Gastroesophageal sphincter (tissue), 4 donors: ENCODE data around the gene NR2F6. TPM values are rescaled to one million over a fixed set of nuclear protein-coding genes. Genes with fewer than 3 reads are reported as not detected.
A peak's percentile ranks its signal among the peaks of the same experiment; 100 is the strongest.

Experiments
- ATAC-seq: fragments of 150-250 bp; one replicate; pipeline ENCODE4 v1.9.1; 2016; ENCODE audit warnings: mild to moderate bottlenecking, moderate library complexity
- H3K27ac ChIP-seq, 4 donors: fragments of 200-600 bp; sonication (generic) in 3 of 4; 1 replicate in 3 of 4; 2 replicates in 1 of 4; pipeline ENCODE4 v1.5.1; 2016 to 2019
- H3K27me3 ChIP-seq: fragments of 200-600 bp; sonication (generic); one replicate; pipeline ENCODE4 v1.5.1; 2019
- H3K36me3 ChIP-seq, 2 donors: fragments of 200-600 bp; sonication (generic); one replicate each; pipeline ENCODE4 v1.5.1; 2019; ENCODE audit warnings: control low read depth in 1 of 2
- H3K4me1 ChIP-seq, 3 donors: fragments of 200-600 bp; sonication (generic); 1 replicate in 2 of 3; 2 replicates in 1 of 3; pipeline ENCODE4 v1.5.1; 2016 to 2019; ENCODE audit warnings: control low read depth in 2 of 3
- H3K4me3 ChIP-seq, 2 donors: fragments of 200-600 bp; sonication (generic); one replicate each; pipeline ENCODE4 v1.5.1; 2019; ENCODE audit warnings: mild to moderate bottlenecking in 1 of 2, moderate library complexity in 1 of 2
- H3K9me3 ChIP-seq, 3 donors: fragments of 200-600 bp; sonication (generic); one replicate each; pipeline ENCODE4 v1.5.1; 2017 to 2019; ENCODE audit warnings: control low read depth in 2 of 3
- EP300 ChIP-seq: sonication (generic); formaldehyde crosslinking; IDR thresholded peaks from one replicate; pipeline ENCODE4 v1.6.1; 2017; ENCODE audit warnings: antibody characterized with exemption, mild to moderate bottlenecking
- POLR2A ChIP-seq, 2 donors: fragments of 450-650 bp; IDR thresholded peaks; one replicate each; pipeline ENCODE4 v1.6.1; 2017; ENCODE audit warnings: antibody characterized with exemption in 2 of 2, mild to moderate bottlenecking in 2 of 2, moderate library complexity in 1 of 2
- POLR2AphosphoS5 ChIP-seq: sonication (generic); formaldehyde crosslinking; IDR thresholded peaks from one replicate; pipeline ENCODE4 v1.6.1; 2017; ENCODE audit warnings: antibody characterized with exemption
- WGBS, 2 donors: methylation state at CpG; one replicate each; pipeline ENCODE4 v1.1.5; 2018; ENCODE audit warnings: low coverage in 1 of 2; 5-methylcytosine and 5-hydroxymethylcytosine counted together
- total RNA-seq, 4 donors: library from RNA; depleted of rRNA; stranded (reverse); fragments of >200 nt; gene quantifications; one replicate each; pipeline ENCODE4 v1.1.0, GENCODE V29; 2016
- TF ChIP-seq, protein P1 (sequence below), 4 experiments: fragments of 200-600 bp in 2 of 4; fragments of 450-650 bp in 2 of 4; sonication (generic) in 1 of 4; IDR thresholded peaks; one replicate each; pipeline ENCODE4 v1.5.1; 2017 to 2019; ENCODE audit warnings: antibody characterized with exemption in 4 of 4, mild to moderate bottlenecking in 2 of 4, moderate library complexity in 2 of 4

Gene NR2F6
- total RNA-seq, 4 donors from 2014 or later: 33.9 to 71.9 (median 60.2) TPM

DNA sequence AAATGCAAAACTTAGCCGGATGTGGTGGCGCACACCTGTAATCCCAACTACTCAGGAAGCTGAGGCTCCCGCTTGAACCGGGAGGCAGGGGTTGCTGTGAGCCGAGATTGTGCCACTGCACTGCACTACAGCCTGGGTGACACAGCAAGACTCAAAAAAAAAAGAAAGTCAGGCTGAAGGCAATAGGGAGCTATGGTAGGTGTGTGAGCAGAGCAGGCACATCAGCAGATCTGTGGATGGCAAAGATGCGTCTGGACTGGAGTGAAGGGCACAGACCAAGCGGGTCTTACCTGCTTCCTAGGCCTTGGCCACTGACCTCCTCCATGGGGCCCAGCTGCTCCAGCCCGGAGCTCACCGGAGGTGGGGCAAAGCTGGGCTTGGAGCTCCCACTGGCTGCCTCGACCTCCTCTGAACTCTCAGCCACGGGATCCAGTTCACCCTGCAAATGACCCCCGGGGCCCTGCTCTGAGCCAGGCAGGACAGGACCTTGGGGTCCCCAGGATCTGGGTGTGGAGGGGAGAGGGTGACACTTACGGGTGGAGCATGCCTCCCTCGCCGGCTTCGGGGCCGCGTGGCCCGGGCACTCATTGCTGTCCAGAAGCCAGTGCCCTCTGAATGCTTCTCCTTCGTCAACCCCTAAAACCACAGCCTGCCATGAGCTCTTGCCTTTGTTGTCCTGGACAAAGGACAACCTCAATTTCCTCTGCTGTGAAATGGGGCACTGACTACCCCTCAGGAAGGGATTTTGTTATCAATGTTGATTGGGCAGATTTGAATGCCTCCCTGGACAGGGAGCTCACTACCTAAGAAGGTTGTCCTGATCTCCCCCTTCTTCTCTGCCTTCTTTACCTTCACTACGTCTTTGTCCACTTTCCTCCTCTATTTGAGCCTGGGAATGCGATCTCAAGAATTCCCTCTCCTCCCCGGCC, 18.3 kb upstream of the NR2F6 start:
- WGBS, 2 donors: 70 to 90% methylated on average over 2 to 12 of the region's 23 CpGs
- H3K27me3 ChIP-seq: no peaks in the 10 kb centered on the region
- peaks cover 3 to 15% (median 8%) of the 10 kb centered on the region in 3 donors for H3K4me1 ChIP-seq
- peaks cover 0 to 5% of the 10 kb centered on the region in 2 donors for H3K36me3 ChIP-seq
- H3K9me3 ChIP-seq: peaks cover 0 to 8% (median 0%) of the 10 kb centered on the region in 3 donors
- H3K27ac ChIP-seq: peak overlapping the region in 3 of 4 donors; percentile 25 to 44 (median 34)
- TF ChIP-seq POLR2A (IDR thresholded peaks at IDR 0.05) (no peak), EP300 (no peak), POLR2AphosphoS5 (no peak)
- TF ChIP-seq, protein P1, sequence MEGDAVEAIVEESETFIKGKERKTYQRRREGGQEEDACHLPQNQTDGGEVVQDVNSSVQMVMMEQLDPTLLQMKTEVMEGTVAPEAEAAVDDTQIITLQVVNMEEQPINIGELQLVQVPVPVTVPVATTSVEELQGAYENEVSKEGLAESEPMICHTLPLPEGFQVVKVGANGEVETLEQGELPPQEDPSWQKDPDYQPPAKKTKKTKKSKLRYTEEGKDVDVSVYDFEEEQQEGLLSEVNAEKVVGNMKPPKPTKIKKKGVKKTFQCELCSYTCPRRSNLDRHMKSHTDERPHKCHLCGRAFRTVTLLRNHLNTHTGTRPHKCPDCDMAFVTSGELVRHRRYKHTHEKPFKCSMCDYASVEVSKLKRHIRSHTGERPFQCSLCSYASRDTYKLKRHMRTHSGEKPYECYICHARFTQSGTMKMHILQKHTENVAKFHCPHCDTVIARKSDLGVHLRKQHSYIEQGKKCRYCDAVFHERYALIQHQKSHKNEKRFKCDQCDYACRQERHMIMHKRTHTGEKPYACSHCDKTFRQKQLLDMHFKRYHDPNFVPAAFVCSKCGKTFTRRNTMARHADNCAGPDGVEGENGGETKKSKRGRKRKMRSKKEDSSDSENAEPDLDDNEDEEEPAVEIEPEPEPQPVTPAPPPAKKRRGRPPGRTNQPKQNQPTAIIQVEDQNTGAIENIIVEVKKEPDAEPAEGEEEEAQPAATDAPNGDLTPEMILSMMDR (IDR thresholded peaks at IDR 0.05): no peak
- ATAC-seq: no peak
- H3K4me3 ChIP-seq: peak overlapping the region in 1 of 2 donors; percentile 41

GRCh38 chr19:17262557-17262956, 16.8 kb upstream of the NR2F6 start:
- Histone ChIP-seq H3K4me1 (peaks cover 0 to under 1% (median 0%) of the 10 kb centered on the region in 3 donors), H3K4me3 (peak overlapping the region in 1 of 2 donors; percentile 41), H3K27me3 (no peaks in the 10 kb centered on the region), H3K27ac (no peak overlapping the region), H3K9me3 (peaks cover 0 to 9% (median 0%) of the 10 kb centered on the region in 3 donors), H3K36me3 (no peaks in the 10 kb centered on the region)
- WGBS, 2 donors: no CpG with 5 or more reads among the region's 16 CpGs
- no peak for TF ChIP-seq POLR2AphosphoS5
- TF ChIP-seq, protein P1 (IDR thresholded peaks at IDR 0.05): no peak
- no peak for TF ChIP-seq EP300
- TF ChIP-seq POLR2A (IDR thresholded peaks at IDR 0.05): no peak
- ATAC-seq: no peak

DNA sequence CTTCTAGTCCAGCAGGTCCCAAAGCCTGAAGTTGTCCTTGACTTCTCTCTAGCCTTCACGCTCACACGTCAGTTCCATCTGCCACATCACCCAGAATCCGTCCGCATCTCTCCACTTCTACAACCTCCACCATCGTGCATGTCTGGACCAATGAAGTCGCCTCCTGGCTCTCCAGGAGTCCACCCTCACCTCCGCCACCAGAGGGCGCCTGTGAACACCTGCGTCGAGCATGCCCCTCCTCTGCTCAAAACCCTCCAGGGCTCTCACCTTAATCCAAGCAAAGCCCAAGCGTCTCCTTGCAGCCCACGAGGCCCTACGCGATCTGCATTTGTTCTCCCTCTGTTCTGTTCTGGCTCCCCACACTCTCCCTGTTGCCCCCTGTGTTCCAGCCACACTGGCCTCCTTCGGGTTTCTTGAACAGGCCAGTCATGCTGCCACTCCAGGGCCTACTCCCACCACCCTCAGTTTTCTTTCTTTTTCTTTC, 15.2 kb upstream of the NR2F6 start:
- no peaks in the 10 kb centered on the region for H3K27me3 ChIP-seq
- no peak overlapping the region for H3K27ac ChIP-seq
- H3K9me3 ChIP-seq: peaks cover 0 to 9% (median 0%) of the 10 kb centered on the region in 3 donors
- no peaks in the 10 kb centered on the region for H3K36me3 ChIP-seq
- no peak overlapping the region for H3K4me3 ChIP-seq
- H3K4me1 ChIP-seq: no peaks in the 10 kb centered on the region
- 18 to 19% methylated on average over 13 to 15 of the region's 15 CpGs for WGBS, 2 donors
- peak; percentile 90 for ATAC-seq
- TF ChIP-seq, protein P1 (IDR thresholded peaks at IDR 0.05): peak in 3 of 4 experiments; percentile 80 to 91 (median 81)
- no peak for TF ChIP-seq EP300

DNA sequence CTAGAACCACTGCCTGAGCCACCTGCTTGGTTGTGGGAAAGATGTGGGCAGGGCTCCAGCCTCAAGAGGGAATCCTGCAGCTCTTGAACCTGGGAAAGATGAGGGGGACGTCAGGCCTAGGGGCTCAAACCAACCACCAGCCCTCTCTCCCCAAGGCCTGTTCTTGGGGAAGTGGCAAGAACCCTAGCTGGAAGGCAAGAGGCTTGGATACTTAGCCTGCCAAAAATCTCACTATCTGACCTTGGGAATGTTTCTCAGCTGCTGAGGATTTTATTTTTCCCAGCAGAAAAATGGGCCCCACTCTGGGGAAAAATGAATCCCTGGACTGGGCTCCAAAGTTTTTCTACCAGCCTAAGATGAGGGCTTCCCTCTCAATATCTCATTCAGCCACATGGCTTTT, 14.2 kb upstream of the NR2F6 start:
- TF ChIP-seq POLR2A (IDR thresholded peaks at IDR 0.05) (no peak), POLR2AphosphoS5 (no peak), EP300 (no peak)
- TF ChIP-seq, protein P1 (IDR thresholded peaks at IDR 0.05): no peak
- Histone ChIP-seq H3K27me3 (no peaks in the 10 kb centered on the region), H3K27ac (no peak overlapping the region), H3K36me3 (peaks cover 0 to 3% of the 10 kb centered on the region in 2 donors), H3K4me3 (no peak overlapping the region), H3K9me3 (peaks cover 0 to 9% (median 0%) of the 10 kb centered on the region in 3 donors), H3K4me1 (no peaks in the 10 kb centered on the region)
- WGBS, 2 donors: no CpG with 5 or more reads among the region's 1 CpG
- no peak for ATAC-seq
